Testis (tissue), 2 donors: Measurements from ENCODE around the gene NAT8L.

ENCODE experiments used
- CTCF ChIP-seq, 3 experiments: fragments of 450-650 bp in 2 of 3; fragments of 200-600 bp in 1 of 3; sonication (generic) in 1 of 3; IDR thresholded peaks; one replicate each; pipeline ENCODE4 v1.5.1; 2016 to 2019; ENCODE audit warnings: antibody characterized with exemption in 3 of 3, mild to moderate bottlenecking in 2 of 3, moderate library complexity in 1 of 3
- POLR2A ChIP-seq: fragments of 450-650 bp; IDR thresholded peaks from one replicate; pipeline ENCODE4 v1.6.1; 2017; ENCODE audit warnings: antibody characterized with exemption, mild to moderate bottlenecking, moderate library complexity

DNA sequence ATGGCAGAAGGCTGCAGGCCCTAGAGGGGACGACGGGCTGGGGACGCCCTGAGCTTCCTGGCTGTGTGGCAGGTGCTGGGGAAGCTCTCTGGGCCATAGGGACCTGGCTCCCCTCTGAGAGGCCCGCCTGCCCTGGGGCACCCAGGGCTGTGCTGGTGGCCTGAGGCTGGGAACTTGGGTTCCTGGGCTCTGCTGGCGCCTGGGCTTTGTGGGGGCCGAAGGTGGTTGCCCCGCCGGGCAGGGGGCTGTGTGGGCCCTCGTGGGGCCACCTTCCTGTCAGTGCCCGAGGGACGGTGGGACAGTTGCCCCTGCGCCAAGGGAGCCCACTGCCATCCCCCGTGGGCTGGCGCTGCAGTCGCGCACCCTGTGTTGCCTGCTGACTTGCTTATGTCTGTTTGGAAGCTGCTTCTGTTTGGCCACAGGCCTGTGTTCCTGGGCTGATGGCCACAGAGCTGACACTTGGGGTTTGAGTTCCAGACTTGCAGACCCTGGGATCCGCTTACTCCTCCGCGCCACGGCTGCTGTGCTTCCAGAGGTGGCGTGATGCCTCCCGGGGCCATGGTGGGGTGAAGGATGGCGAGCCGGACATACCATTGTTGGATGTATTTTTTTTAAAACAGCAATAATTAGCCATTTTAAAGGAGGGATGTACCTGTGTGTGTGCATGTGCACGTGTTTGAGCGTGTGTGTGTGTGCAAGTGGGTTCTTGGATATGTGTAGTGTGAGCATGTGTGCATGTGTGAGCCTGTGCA lies 8.5 kb downstream of the NAT8L start:
- TF ChIP-seq CTCF (IDR thresholded peaks at IDR 0.05) (no peak), POLR2A (no peak)
